GM20000 (cell line): ENCODE data around the gene SLC35F4.
"Not testable (repeated sequence)": the region's sequence is repeated elsewhere in the genome, so short reads cannot be mapped to it uniquely, and the experiment has no call there.

Experiments used
- DNase-seq: peaks from one replicate; pipeline ENCODE4 v3.0.0; 2012; ENCODE audit warnings: low spot score
- TF ChIP-seq, protein P1 (sequence below): IDR thresholded peaks from 2 replicates; pipeline ENCODE4 v1.5.1; 2012; ENCODE audit warnings: mild to moderate bottlenecking, control low read depth; ENCODE audit errors: extremely low read depth, missing control alignments

The SLC35F4 gene

GRCh38 chr14:57729208-57730187 is 136.4 kb downstream of the SLC35F4 start:
- TF ChIP-seq, protein P1, sequence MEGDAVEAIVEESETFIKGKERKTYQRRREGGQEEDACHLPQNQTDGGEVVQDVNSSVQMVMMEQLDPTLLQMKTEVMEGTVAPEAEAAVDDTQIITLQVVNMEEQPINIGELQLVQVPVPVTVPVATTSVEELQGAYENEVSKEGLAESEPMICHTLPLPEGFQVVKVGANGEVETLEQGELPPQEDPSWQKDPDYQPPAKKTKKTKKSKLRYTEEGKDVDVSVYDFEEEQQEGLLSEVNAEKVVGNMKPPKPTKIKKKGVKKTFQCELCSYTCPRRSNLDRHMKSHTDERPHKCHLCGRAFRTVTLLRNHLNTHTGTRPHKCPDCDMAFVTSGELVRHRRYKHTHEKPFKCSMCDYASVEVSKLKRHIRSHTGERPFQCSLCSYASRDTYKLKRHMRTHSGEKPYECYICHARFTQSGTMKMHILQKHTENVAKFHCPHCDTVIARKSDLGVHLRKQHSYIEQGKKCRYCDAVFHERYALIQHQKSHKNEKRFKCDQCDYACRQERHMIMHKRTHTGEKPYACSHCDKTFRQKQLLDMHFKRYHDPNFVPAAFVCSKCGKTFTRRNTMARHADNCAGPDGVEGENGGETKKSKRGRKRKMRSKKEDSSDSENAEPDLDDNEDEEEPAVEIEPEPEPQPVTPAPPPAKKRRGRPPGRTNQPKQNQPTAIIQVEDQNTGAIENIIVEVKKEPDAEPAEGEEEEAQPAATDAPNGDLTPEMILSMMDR = no peak
- DNase-seq = no peak

- DNase-seq = no peak
- TF ChIP-seq, protein P1 = no peak
Observed at GRCh38 chr14:57725399-57726077, 140.4 kb downstream of the SLC35F4 start.

DNA sequence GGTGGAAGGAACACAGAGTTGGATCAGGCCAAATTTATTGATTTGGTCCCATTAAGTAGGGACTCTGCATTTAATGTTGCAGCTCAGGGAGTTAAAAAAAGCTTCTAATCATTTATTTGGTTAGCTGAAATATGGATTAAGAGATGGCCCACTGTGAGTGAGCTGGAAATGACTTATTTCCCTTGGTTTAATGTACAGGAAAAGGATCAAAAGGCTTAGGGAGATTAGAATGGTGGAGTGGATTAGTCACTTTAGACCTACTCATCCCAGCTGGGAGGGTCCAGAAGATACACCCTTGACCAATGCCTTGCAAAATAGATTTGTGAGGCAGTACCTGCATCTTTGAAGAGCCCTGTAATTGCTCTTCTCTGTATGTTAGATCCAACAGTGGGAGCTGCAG is 143.8 kb downstream of the SLC35F4 start:
- DNase-seq = not testable (repeated sequence)

GRCh38 chr14:57714487-57714931 is 151.4 kb downstream of the SLC35F4 start:
- TF ChIP-seq, protein P1 = no peak
- DNase-seq = no peak

GRCh38 chr14:57712698-57713097 is 153.2 kb downstream of the SLC35F4 start:
- TF ChIP-seq, protein P1 = no peak

GRCh38 chr14:57712102-57712501 is 153.8 kb downstream of the SLC35F4 start:
- TF ChIP-seq, protein P1 = no peak
- no peak for DNase-seq

More at GRCh38 chr14:57712698-57713097, 153.2 kb downstream of the SLC35F4 start:
- DNase-seq = no peak

DNA sequence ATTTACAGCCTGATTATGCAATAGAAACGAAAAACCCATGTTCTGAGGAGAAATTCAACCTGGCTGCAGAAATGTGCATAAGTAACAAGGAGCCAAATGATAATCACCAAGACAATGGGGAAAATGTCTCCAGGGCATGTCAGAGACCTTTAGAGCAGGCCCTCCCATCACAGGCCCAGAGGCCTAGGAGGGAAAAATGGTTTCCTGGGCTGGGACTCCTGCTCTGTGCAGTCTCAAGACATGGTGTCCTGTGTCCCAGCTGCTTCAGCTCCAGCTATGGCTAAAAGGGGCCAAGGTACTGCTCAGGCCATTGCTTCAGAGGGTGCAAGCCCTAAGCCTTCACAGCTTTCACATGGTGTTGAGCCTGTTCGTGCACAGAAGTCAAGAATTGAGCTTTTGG is 156.0 kb downstream of the SLC35F4 start:
- TF ChIP-seq, protein P1 = no peak
- DNase-seq = no peak

DNA sequence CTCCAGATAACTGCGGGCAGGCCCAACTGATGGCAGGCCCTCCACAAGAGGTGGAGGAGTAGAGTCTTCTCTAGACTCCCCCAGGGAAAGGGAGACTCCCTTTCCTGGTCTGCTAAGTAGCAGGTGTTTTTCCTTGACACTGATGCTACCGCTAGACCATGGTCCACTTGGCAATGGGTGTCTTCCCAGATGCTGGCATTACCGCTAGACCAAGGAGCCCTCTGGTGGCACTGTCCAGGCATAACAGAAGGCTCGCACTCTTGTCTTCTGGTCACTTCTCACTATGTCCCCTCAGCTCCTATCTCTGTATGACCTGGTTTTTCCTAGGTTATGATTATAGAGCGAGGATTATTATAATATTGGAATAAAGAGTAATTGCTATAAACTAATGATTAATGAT is 156.8 kb downstream of the SLC35F4 start:
- not testable (repeated sequence) for DNase-seq
